Parathyroid adenoma (tissue), 2 donors: ENCODE results near the gene MICALL2.

ENCODE experiments used
- H2AFZ ChIP-seq: fragments of 300-600 bp; sonication (generic); one replicate; pipeline ENCODE4 v1.7.0; 2017; ENCODE audit warnings: antibody characterized with exemption, mild to moderate bottlenecking
- H3K27ac ChIP-seq: fragments of 300-600 bp; sonication (generic); one replicate; pipeline ENCODE4 v1.7.0; 2017
- H3K27me3 ChIP-seq: fragments of 300-600 bp; sonication (generic); one replicate; pipeline ENCODE4 v1.7.0; 2017; ENCODE audit warnings: low read length; ENCODE audit not compliant: control insufficient read depth, insufficient read depth
- H3K36me3 ChIP-seq: fragments of 300-600 bp; sonication (generic); one replicate; pipeline ENCODE4 v1.7.0; 2017; ENCODE audit warnings: low read length; ENCODE audit not compliant: control insufficient read depth, insufficient read depth
- H3K4me1 ChIP-seq: fragments of 300-600 bp; sonication (generic); one replicate; pipeline ENCODE4 v1.7.0; 2017; ENCODE audit warnings: control low read depth
- H3K4me2 ChIP-seq: fragments of 300-600 bp; sonication (generic); one replicate; pipeline ENCODE4 v1.7.0; 2017; ENCODE audit warnings: low read length
- H3K4me3 ChIP-seq: fragments of 300-600 bp; sonication (generic); one replicate; pipeline ENCODE4 v1.7.0; 2017; ENCODE audit warnings: low read depth, low read length
- H3K79me2 ChIP-seq: fragments of 300-600 bp; sonication (generic); one replicate; pipeline ENCODE4 v1.7.0; 2017; ENCODE audit warnings: control low read depth
- H3K9ac ChIP-seq: fragments of 300-600 bp; sonication (generic); one replicate; pipeline ENCODE4 v1.7.0; 2017; ENCODE audit warnings: mild to moderate bottlenecking
- H3K9me3 ChIP-seq: fragments of 300-600 bp; sonication (generic); one replicate; pipeline ENCODE4 v1.7.0; 2017; ENCODE audit warnings: low read length; ENCODE audit not compliant: control insufficient read depth
- CTCF ChIP-seq: fragments of 300-600 bp; sonication (generic); IDR thresholded peaks from one replicate; pipeline ENCODE4 v1.7.0; 2017; ENCODE audit warnings: antibody characterized with exemption, mild to moderate bottlenecking
- donor health status: primary hyperparathyroidism.

The MICALL2 gene

GRCh38 chr7:1433128-1433920 lies 25.9 kb downstream of the MICALL2 start:
- Histone ChIP-seq H3K27ac (no peak overlapping the region), H3K4me3 (no peak overlapping the region), H3K9me3 (no peaks in the 10 kb centered on the region), H3K4me1 (no peaks in the 10 kb centered on the region), H3K36me3 (no peaks in the 10 kb centered on the region), H3K27me3 (no peaks in the 10 kb centered on the region), H2AFZ (no peak overlapping the region), H3K79me2 (no peaks in the 10 kb centered on the region), H3K4me2 (no peak overlapping the region), H3K9ac (no peak overlapping the region)
- TF ChIP-seq CTCF, result no peak

DNA sequence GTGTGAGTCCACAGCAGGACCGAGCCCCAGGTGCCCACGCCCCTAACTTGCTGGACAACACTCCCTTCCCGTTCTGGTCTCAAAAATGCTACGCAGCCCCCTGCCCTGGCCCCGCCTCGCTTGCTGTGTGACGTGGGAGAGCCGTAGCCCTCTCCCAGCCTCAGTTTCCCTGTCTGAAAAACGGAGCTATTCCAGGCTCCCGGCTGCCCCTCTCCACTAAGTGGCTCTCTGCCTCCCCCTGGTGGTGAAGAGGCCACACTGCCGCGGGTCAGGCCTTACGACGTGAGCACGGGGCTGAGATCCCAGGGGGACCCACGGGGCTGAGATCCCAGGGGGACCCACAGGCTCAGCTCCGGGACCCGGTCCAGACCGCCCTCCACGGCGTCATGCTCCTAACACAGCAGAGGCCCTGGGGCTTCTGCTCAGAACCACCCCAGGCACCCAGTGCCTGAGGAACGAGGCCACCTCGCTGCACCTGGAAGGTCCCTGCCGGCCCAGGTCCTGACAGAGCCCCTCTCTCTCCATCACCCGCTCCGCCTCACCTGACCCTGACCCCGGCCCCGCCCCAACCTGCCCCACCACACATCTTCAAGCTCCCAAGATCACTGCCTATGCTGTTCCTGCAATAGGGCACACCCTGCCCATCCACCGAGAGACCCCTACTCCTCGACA lies 26.7 kb downstream of the MICALL2 start:
- Histone ChIP-seq H3K36me3 (no peaks in the 10 kb centered on the region), H3K4me2 (no peak overlapping the region), H3K27ac (no peak overlapping the region), H3K4me3 (no peak overlapping the region), H3K9ac (no peak overlapping the region), H3K27me3 (no peaks in the 10 kb centered on the region), H3K9me3 (no peaks in the 10 kb centered on the region), H3K79me2 (no peaks in the 10 kb centered on the region), H3K4me1 (no peaks in the 10 kb centered on the region), H2AFZ (no peak overlapping the region)
- peak; percentile 96 for TF ChIP-seq CTCF

GRCh38 chr7:1431634-1432380 lies 27.5 kb downstream of the MICALL2 start:
- Histone ChIP-seq H3K27ac (no peak overlapping the region), H3K27me3 (no peaks in the 10 kb centered on the region), H3K9me3 (no peaks in the 10 kb centered on the region), H3K4me1 (no peaks in the 10 kb centered on the region), H2AFZ (no peak overlapping the region), H3K4me3 (no peak overlapping the region), H3K36me3 (no peaks in the 10 kb centered on the region), H3K79me2 (no peaks in the 10 kb centered on the region), H3K9ac (no peak overlapping the region), H3K4me2 (no peak overlapping the region)
- no peak for TF ChIP-seq CTCF

GRCh38 chr7:1431226-1431625 lies 28.0 kb downstream of the MICALL2 start:
- no peaks in the 10 kb centered on the region for H3K27me3 ChIP-seq
- no peak overlapping the region for H3K4me2 ChIP-seq
- H3K4me3 ChIP-seq, result no peak overlapping the region
- TF ChIP-seq CTCF, result no peak
- no peak overlapping the region for H3K9ac ChIP-seq
- no peaks in the 10 kb centered on the region for H3K36me3 ChIP-seq
- no peak overlapping the region for H3K27ac ChIP-seq
- no peaks in the 10 kb centered on the region for H3K4me1 ChIP-seq
- no peak overlapping the region for H2AFZ ChIP-seq
- no peaks in the 10 kb centered on the region for H3K9me3 ChIP-seq
- H3K79me2 ChIP-seq, result no peaks in the 10 kb centered on the region
